CD14-positive monocyte (primary cell): ENCODE measurements around the gene GATC. TPM values are rescaled to one million over a fixed set of nuclear protein-coding genes. Genes with fewer than 3 reads are reported as not detected.
A peak's percentile ranks its signal among the peaks of the same experiment; 100 is the strongest.

ENCODE experiments used
- DNase-seq, 3 donors: peaks; one replicate each; pipeline ENCODE4 v3.0.0-alpha.2; 2011 to 2022
- H2AFZ ChIP-seq: 2 replicates; pipeline ENCODE4 v1.6.0; 2012; ENCODE audit warnings: mild to moderate bottlenecking, low read depth, low read length, inconsistent platforms; ENCODE audit not compliant: insufficient read depth, poor library complexity, severe bottlenecking
- H3K27ac ChIP-seq, 2 donors: 1 replicate in 1 of 2; 2 replicates in 1 of 2; pipeline ENCODE4 v1.5.1; 2012 to 2013; ENCODE audit warnings: low read length in 2 of 2, control low read depth in 1 of 2, inconsistent platforms in 1 of 2, low read depth in 1 of 2, mild to moderate bottlenecking in 1 of 2
- H3K27me3 ChIP-seq, 2 donors: one replicate each; pipeline versions ENCODE4 v1.6.0 to v1.6.1; 2011 to 2013; ENCODE audit warnings: low read length in 2 of 2; ENCODE audit not compliant: control insufficient read depth in 2 of 2, insufficient read depth in 2 of 2
- H3K36me3 ChIP-seq, 2 donors: replicated peaks in 1 of 2; 1 replicate in 1 of 2; 2 replicates in 1 of 2; pipeline versions ENCODE4 v1.5.1 to v1.6.1; 2012 to 2013; ENCODE audit warnings: low read length in 2 of 2, control low read depth in 1 of 2, inconsistent platforms in 1 of 2, mild to moderate bottlenecking in 1 of 2; ENCODE audit not compliant: insufficient read depth in 2 of 2, control insufficient read depth in 1 of 2
- H3K4me1 ChIP-seq, 2 donors: 1 replicate in 1 of 2; 2 replicates in 1 of 2; pipeline versions ENCODE4 v1.5.1 to v1.6.1; 2012 to 2013; ENCODE audit warnings: low read length in 2 of 2, control low read depth in 1 of 2, inconsistent platforms in 1 of 2, mild to moderate bottlenecking in 1 of 2, moderate library complexity in 1 of 2; ENCODE audit not compliant: insufficient read depth in 2 of 2, control insufficient read depth in 1 of 2
- H3K4me2 ChIP-seq: replicated peaks from 2 replicates; pipeline ENCODE3; 2012; ENCODE audit warnings: low read length, moderate library complexity, mild to moderate bottlenecking; ENCODE audit not compliant: poor library complexity, severe bottlenecking; ENCODE audit errors: extremely low read depth
- H3K4me3 ChIP-seq, 3 experiments: fragments of 200-600 bp in 1 of 3; sonication (generic) in 1 of 3; replicated peaks in 1 of 3; 1 replicate in 2 of 3; 2 replicates in 1 of 3; pipeline ENCODE4 v1.5.1; 2011 to 2013; ENCODE audit warnings: low read length in 3 of 3, mild to moderate bottlenecking in 3 of 3, control low read depth in 2 of 3, low read depth in 2 of 3, inconsistent platforms in 1 of 3, moderate library complexity in 1 of 3
- H3K79me2 ChIP-seq: 2 replicates; pipeline ENCODE4 v1.6.0; 2012; ENCODE audit warnings: mild to moderate bottlenecking, control low read depth, inconsistent platforms, low read length, moderate library complexity; ENCODE audit not compliant: insufficient read depth
- H3K9ac ChIP-seq: 2 replicates; pipeline ENCODE4 v1.6.0; 2017; ENCODE audit warnings: low read length, mild to moderate bottlenecking; ENCODE audit not compliant: insufficient read depth, poor library complexity, severe bottlenecking
- H3K9me3 ChIP-seq, 2 donors: replicated peaks in 1 of 2; 1 replicate in 1 of 2; 2 replicates in 1 of 2; pipeline versions ENCODE4 v1.5.1 to v1.6.1; 2012 to 2013; ENCODE audit warnings: low read length in 2 of 2, control low read depth in 1 of 2; ENCODE audit not compliant: control insufficient read depth in 1 of 2, insufficient read depth in 1 of 2
- H4K20me1 ChIP-seq: 2 replicates; pipeline ENCODE4 v1.6.0; 2012; ENCODE audit warnings: mild to moderate bottlenecking, low read length, control low read depth, moderate library complexity; ENCODE audit not compliant: insufficient read depth
- H3K27ac Mint-ChIP-seq, 7 donors: one replicate each; pipeline ENCODE4 v1.8.0; 2020; ENCODE audit warnings: mild to moderate bottlenecking in 7 of 7, mixed read lengths in 7 of 7, moderate library complexity in 6 of 7, inconsistent platforms in 2 of 7
- H3K27me3 Mint-ChIP-seq, 3 donors: one replicate each; pipeline ENCODE4 v1.8.0; 2021 to 2022; ENCODE audit warnings: low read depth in 3 of 3, mild to moderate bottlenecking in 3 of 3, mixed read lengths in 3 of 3, moderate library complexity in 3 of 3, inconsistent platforms in 1 of 3
- H3K36me3 Mint-ChIP-seq, 2 donors: one replicate each; pipeline ENCODE4 v1.8.0; 2020; ENCODE audit warnings: mixed read lengths in 2 of 2, inconsistent platforms in 1 of 2, mild to moderate bottlenecking in 1 of 2
- H3K4me1 Mint-ChIP-seq: one replicate; pipeline ENCODE4 v1.8.0; 2020; ENCODE audit warnings: mild to moderate bottlenecking, mixed read lengths
- H3K4me3 Mint-ChIP-seq, 2 donors: one replicate each; pipeline ENCODE4 v1.8.0; 2020; ENCODE audit warnings: mild to moderate bottlenecking in 2 of 2, mixed read lengths in 2 of 2, moderate library complexity in 1 of 2
- H3K9me3 Mint-ChIP-seq, 7 donors: one replicate each; pipeline ENCODE4 v1.8.0; 2020 to 2022; ENCODE audit warnings: mixed read lengths in 7 of 7, mild to moderate bottlenecking in 6 of 7, moderate library complexity in 6 of 7, inconsistent platforms in 2 of 7
- WGBS: methylation state at CpG from one replicate; pipeline ENCODE4 v1.1.5; 2013; ENCODE audit warnings: missing lambda C conversion rate; ENCODE audit not compliant: insufficient coverage; 5-methylcytosine and 5-hydroxymethylcytosine counted together
- intact Hi-C, 2 donors: fragments of 100-400 bp; cut with micrococcal nuclease; formaldehyde crosslinking; loops; one replicate each; pipeline versions ENCODE4 v1.15.0 to v1.15.1; 2023
- polyA minus RNA-seq: library from RNA; depleted of rRNA, polyadenylated mRNA; stranded (reverse); fragments of >200 nt; gene quantifications from 2 replicates; pipeline ENCODE4 v1.2.3, GENCODE V29; 2012
- polyA plus RNA-seq, 3 donors: library from polyadenylated mRNA; depleted of rRNA in 1 of 3; unstranded in 2 of 3; stranded (reverse) in 1 of 3; fragments of 300-500 nt in 2 of 3; fragments of >200 nt in 1 of 3; fragmentation: Illumina TruSeq in 2 of 3; gene quantifications; 1 replicate in 2 of 3; 2 replicates in 1 of 3; pipeline ENCODE4 v1.2.3, GENCODE V29; 2012 to 2021
- total RNA-seq, 12 experiments: library from RNA in 1 of 12; stranded (reverse) in 1 of 12; fragments of 120-200 nt in 1 of 12; gene quantifications; one replicate each; pipeline ENCODE4 v1.2.4 and lab custom pipeline; 2013 to 2026; ENCODE audit warnings: mixed read lengths in 6 of 12, inconsistent platforms in 1 of 12
- TF ChIP-seq, protein P1 (sequence below): fragments of 200-600 bp; IDR thresholded peaks from one replicate; pipeline ENCODE4 v1.8.0; 2022; ENCODE audit warnings: antibody characterized with exemption, mild to moderate bottlenecking

Gene GATC, protein sequence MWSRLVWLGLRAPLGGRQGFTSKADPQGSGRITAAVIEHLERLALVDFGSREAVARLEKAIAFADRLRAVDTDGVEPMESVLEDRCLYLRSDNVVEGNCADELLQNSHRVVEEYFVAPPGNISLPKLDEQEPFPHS
- total RNA-seq (2013), result 21.6 TPM
- polyA plus RNA-seq, result 10 to 100 TPM; 10.7 to 13.8 (median 11.3) TPM
- 7.1 and 9.7 TPM in 2 replicates for polyA minus RNA-seq
- total RNA-seq (lab: John Stamatoyannopoulos, UW), result 12.7 to 51.2 (median 26.5) reads per million in 11 experiments

DNA sequence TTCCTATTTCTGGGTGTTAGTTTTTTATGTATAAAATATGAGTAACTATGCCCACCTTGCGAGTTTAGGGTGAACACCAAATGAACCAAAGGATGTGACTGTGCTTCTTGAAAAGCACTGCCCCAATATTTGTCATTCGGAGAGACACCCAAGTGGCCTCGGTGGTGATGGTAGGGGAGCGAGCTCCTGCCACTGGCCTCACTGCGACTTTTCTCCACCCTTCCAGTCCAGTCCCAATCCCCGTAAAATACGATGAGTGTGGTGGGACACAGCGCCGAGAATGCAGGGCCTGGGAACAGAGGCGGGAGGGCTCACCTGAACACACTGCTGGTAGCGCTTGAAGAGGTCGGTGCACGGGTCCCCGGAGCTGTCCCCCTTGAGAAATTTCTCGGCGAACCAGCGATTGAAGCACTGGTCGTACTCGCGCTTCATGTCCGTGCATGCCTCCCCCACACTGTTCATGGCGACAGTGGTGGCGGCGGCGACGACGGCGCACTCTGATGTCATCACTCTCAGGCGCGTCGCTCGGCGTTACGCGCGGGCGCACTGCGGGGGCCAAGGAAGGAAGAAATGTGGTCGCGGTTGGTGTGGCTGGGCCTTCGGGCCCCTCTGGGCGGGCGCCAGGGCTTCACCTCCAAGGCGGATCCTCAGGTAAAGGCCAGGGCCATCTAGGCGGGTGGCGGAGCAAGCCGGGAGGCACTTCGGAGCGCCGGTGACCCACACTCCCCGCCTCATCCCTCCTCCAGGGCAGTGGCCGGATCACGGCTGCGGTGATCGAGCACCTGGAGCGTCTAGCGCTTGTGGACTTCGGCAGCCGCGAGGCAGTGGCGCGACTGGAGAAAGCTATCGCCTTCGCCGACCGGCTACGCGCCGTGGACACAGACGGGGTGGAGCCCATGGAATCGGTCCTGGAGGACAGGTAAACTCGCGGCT lies at the start of gene GATC, which contains the start of gene TRIAP1:
Gene GATC, plus strand, starts transcription at position 534 of the 933 bp plus-strand sequence. Its CDS starts 37 bp downstream, at position 571.
Gene TRIAP1, minus strand, starts transcription at position 474 of the 933 bp plus-strand sequence. Its CDS starts 12 bp downstream, at position 462.
- Histone ChIP-seq H3K36me3 (peaks cover 23 to 53% of the 10 kb centered on the region in 2 donors), H4K20me1 (peaks cover 7% of the 10 kb centered on the region), H3K4me2 (peak within 1 kb of the TSS; percentile 93), H2AFZ (peak within 1 kb of the TSS; percentile 97), H3K27me3 (no peaks in the 10 kb centered on the region), H3K79me2 (peaks cover 71% of the 10 kb centered on the region), H3K4me1 (peaks cover 18 to 29% of the 10 kb centered on the region in 2 donors), H3K9ac (peak within 1 kb of the TSS; percentile 84), H3K4me3 (peak within 1 kb of the TSS; percentile 90 to 93 (median 93)), H3K9me3 (no peaks in the 10 kb centered on the region), H3K27ac (peak within 1 kb of the TSS; percentile 75 to 93)
- TF ChIP-seq, protein P1, sequence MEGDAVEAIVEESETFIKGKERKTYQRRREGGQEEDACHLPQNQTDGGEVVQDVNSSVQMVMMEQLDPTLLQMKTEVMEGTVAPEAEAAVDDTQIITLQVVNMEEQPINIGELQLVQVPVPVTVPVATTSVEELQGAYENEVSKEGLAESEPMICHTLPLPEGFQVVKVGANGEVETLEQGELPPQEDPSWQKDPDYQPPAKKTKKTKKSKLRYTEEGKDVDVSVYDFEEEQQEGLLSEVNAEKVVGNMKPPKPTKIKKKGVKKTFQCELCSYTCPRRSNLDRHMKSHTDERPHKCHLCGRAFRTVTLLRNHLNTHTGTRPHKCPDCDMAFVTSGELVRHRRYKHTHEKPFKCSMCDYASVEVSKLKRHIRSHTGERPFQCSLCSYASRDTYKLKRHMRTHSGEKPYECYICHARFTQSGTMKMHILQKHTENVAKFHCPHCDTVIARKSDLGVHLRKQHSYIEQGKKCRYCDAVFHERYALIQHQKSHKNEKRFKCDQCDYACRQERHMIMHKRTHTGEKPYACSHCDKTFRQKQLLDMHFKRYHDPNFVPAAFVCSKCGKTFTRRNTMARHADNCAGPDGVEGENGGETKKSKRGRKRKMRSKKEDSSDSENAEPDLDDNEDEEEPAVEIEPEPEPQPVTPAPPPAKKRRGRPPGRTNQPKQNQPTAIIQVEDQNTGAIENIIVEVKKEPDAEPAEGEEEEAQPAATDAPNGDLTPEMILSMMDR, result no peak
- WGBS, result under 1% methylated on average over 65 of the region's 73 CpGs
- H3K4me3 Mint-ChIP-seq, result peak within 1 kb of the TSS; percentile 93 to 95
- H3K36me3 Mint-ChIP-seq, result peaks cover 27 to 45% of the 10 kb centered on the region in 2 donors
- H3K4me1 Mint-ChIP-seq, result peaks cover 19% of the 10 kb centered on the region
- intact Hi-C loops, result no loop called here
- H3K27ac Mint-ChIP-seq, result peak within 1 kb of the TSS; percentile 90 to 95 (median 94)
- peak; percentile 70 to 82 (median 80) for DNase-seq
- peaks cover 0 to 2% (median 0%) of the 10 kb centered on the region in 3 donors for H3K27me3 Mint-ChIP-seq
- H3K9me3 Mint-ChIP-seq, result peaks cover 0 to 2% (median 0%) of the 10 kb centered on the region in 7 donors
